Kidney (tissue), 14 donors: Measurements from ENCODE around the gene ANO4. TPM values are rescaled to one million over a fixed set of nuclear protein-coding genes. Genes with fewer than 3 reads are reported as not detected.

ENCODE experiments used
- DNase-seq, 5 donors: peaks; one replicate each; pipeline ENCODE4 v3.0.0-alpha.2; 2013 to 2020
- FAIRE-seq: peaks from 2 replicates; lab custom pipeline; 2012; peaks lifted over from hg19 to GRCh38; lab: Jason Lieb, UNC
- H3K27ac ChIP-seq, 2 donors: one replicate each; pipeline ENCODE4 v1.7.0; 2013; ENCODE audit warnings: low read depth in 2 of 2, low read length in 2 of 2, inconsistent platforms in 1 of 2
- H3K27me3 ChIP-seq: one replicate; pipeline ENCODE4 v1.7.1; 2013; ENCODE audit warnings: low read length, inconsistent platforms; ENCODE audit not compliant: control insufficient read depth, insufficient read depth
- H3K36me3 ChIP-seq, 3 donors: one replicate each; pipeline versions ENCODE4 v1.7.0 to v1.7.1; 2013; ENCODE audit warnings: low read length in 3 of 3, control low read depth in 1 of 3, inconsistent platforms in 1 of 3; ENCODE audit not compliant: insufficient read depth in 3 of 3, control insufficient read depth in 2 of 3
- H3K4me1 ChIP-seq, 3 donors: one replicate each; pipeline versions ENCODE4 v1.7.0 to v1.7.1; 2013; ENCODE audit warnings: low read length in 3 of 3, inconsistent platforms in 1 of 3, low read depth in 1 of 3; ENCODE audit not compliant: control insufficient read depth in 2 of 3, insufficient read depth in 2 of 3
- H3K4me3 ChIP-seq, 3 donors: one replicate each; pipeline versions ENCODE4 v1.7.0 to v1.8.1; 2013; ENCODE audit warnings: low read length in 3 of 3, control low read depth in 1 of 3, inconsistent platforms in 1 of 3
- H3K9ac ChIP-seq, 3 donors: one replicate each; pipeline versions ENCODE4 v1.7.0 to v1.7.1; 2013; ENCODE audit warnings: low read length in 3 of 3, control low read depth in 1 of 3, inconsistent platforms in 1 of 3
- H3K9me3 ChIP-seq, 3 donors: one replicate each; pipeline versions ENCODE4 v1.7.0 to v1.7.1; 2013; ENCODE audit warnings: low read length in 3 of 3, control low read depth in 1 of 3, inconsistent platforms in 1 of 3; ENCODE audit not compliant: control insufficient read depth in 2 of 3, insufficient read depth in 1 of 3
- CTCF ChIP-seq: IDR thresholded peaks from 3 replicates; pipeline ENCODE4 v1.5.1; 2012; ENCODE audit warnings: mild to moderate bottlenecking, moderate library complexity, borderline replicate concordance; ENCODE audit not compliant: insufficient read depth; ENCODE audit errors: extremely low read depth
- intact Hi-C: fragments of 100-400 bp; cut with DNase I; formaldehyde crosslinking; loops from one replicate; pipeline ENCODE4 v1.11.1; 2022
- polyA plus RNA-seq: library from polyadenylated mRNA; stranded (reverse); fragments of 350-450 nt; fragmentation: Illumina TruSeq; extraction: RNeasy Lipid Tissue Mini Kit (QIAGEN cat#74804); gene quantifications from one replicate; pipeline ENCODE4 v1.2.3, GENCODE V29; 2014; ENCODE audit warnings: low read depth, low replicate concordance; ENCODE audit not compliant: insufficient read depth
- total RNA-seq: library from RNA; stranded (reverse); fragmentation: NEBNext Ultra II Directional; extraction: Animal tissue kit (Norgen Biotek cat#: 25700); gene quantifications from one replicate; pipeline ENCODE4 v1.2.1, GENCODE V29; 2021
- donor health status: control.
- donor health status: control.
- donor health status: control.
- donor health status: control.
- donor health status: control.
- donor health status: DM: yes; HTN: yes; CAD: no.
- donor health status: Normal renal cell carcinoma (clear cell type).

Gene ANO4
- total and polyA plus RNA-seq, 2 donors from 2014 or later: 0.82 to 2.9 TPM

- no peak for TF ChIP-seq CTCF
- FAIRE-seq (no peak), DNase-seq (no peak)
- intact Hi-C loops: no loop called here
- Histone ChIP-seq H3K4me1 (no peaks in the 10 kb centered on the region), H3K27me3 (no peaks in the 10 kb centered on the region), H3K9me3 (no peaks in the 10 kb centered on the region), H3K36me3 (no peaks in the 10 kb centered on the region), H3K9ac (no peak overlapping the region), H3K4me3 (no peak overlapping the region), H3K27ac (no peak overlapping the region)
These were observed 1.2 kb downstream of the ANO4 start for GRCh38 chr12:100795800-100796179.

GRCh38 chr12:100796621-100797020 is 2.0 kb downstream of the ANO4 start:
- Histone ChIP-seq H3K9me3 (no peaks in the 10 kb centered on the region), H3K27ac (no peak overlapping the region), H3K9ac (no peak overlapping the region), H3K4me3 (no peak overlapping the region), H3K36me3 (no peaks in the 10 kb centered on the region), H3K4me1 (no peaks in the 10 kb centered on the region), H3K27me3 (no peaks in the 10 kb centered on the region)
- TF ChIP-seq CTCF: no peak
- FAIRE-seq (no peak), DNase-seq (no peak)
- intact Hi-C loops: no loop called here

GRCh38 chr12:100797246-100797645 is 2.7 kb downstream of the ANO4 start:
- Histone ChIP-seq H3K4me1 (no peaks in the 10 kb centered on the region), H3K9ac (no peak overlapping the region), H3K9me3 (no peaks in the 10 kb centered on the region), H3K36me3 (no peaks in the 10 kb centered on the region), H3K27ac (no peak overlapping the region), H3K27me3 (no peaks in the 10 kb centered on the region), H3K4me3 (no peak overlapping the region)
- intact Hi-C loops: no loop called here
- no peak for DNase-seq
- no peak for FAIRE-seq
- TF ChIP-seq CTCF: no peak

GRCh38 chr12:100797786-100798185 is 3.2 kb downstream of the ANO4 start:
- H3K9ac ChIP-seq: no peak overlapping the region

More at GRCh38 chr12:100797786-100798185, 3.2 kb downstream of the ANO4 start:
- no peaks in the 10 kb centered on the region for H3K27me3 ChIP-seq
- no peaks in the 10 kb centered on the region for H3K4me1 ChIP-seq
- no peaks in the 10 kb centered on the region for H3K9me3 ChIP-seq
- intact Hi-C loops: no loop called here
- no peak for TF ChIP-seq CTCF
- no peaks in the 10 kb centered on the region for H3K36me3 ChIP-seq
- no peak for FAIRE-seq
- H3K4me3 ChIP-seq: no peak overlapping the region
- H3K27ac ChIP-seq: no peak overlapping the region
- DNase-seq: no peak
